Measurements from ENCODE around the gene MICA.

- TF ChIP-seq CTCF (IDR thresholded peaks at IDR 0.05) (no peak), POLR2A (IDR thresholded peaks at IDR 0.05) (no peak), POLR2AphosphoS5 (IDR thresholded peaks at IDR 0.05) (no peak)
These were observed 45.1 kb upstream of the MICA start for GRCh38 chr6:31358302-31358701.
